ENCODE data around the gene TMEM30B. TPM values are rescaled to one million over a fixed set of nuclear protein-coding genes. Genes with fewer than 3 reads are reported as not detected.

Gene TMEM30B
- total and polyA plus RNA-seq, 5 donors from 2014 or later, result 2.1 to 4.8 (median 2.4) TPM

- no peak for DNase-seq
- peaks cover 52% of the 10 kb centered on the region for H3K27me3 Mint-ChIP-seq
- H3K9me3 Mint-ChIP-seq, result no peaks in the 10 kb centered on the region
- Histone ChIP-seq H3K36me3 (ENCODE audit: control insufficient read depth, insufficient read depth, low read length) (no peaks in the 10 kb centered on the region), H3K27me3 (ENCODE audit: control insufficient read depth, insufficient read depth, low read length) (peaks cover 7% of the 10 kb centered on the region), H3K4me3 (ENCODE audit: low read depth, low read length) (no peak overlapping the region), H3K4me1 (ENCODE audit: control insufficient read depth, insufficient read depth, low read length, poor library complexity, severe bottlenecking) (no peaks in the 10 kb centered on the region), H3K27ac (ENCODE audit: insufficient read depth, low read length, poor library complexity, severe bottlenecking) (no peak overlapping the region), H3K9me3 (ENCODE audit: control insufficient read depth in 2 of 2, low read length in 2 of 2) (no peaks in the 10 kb centered on the region)
- no peak for ATAC-seq (ENCODE audit: low read depth in 2 of 2)
- no peaks in the 10 kb centered on the region for H3K4me1 Mint-ChIP-seq
- H3K27ac Mint-ChIP-seq, result no peak overlapping the region
- H3K4me3 Mint-ChIP-seq, result no peak overlapping the region
- no peaks in the 10 kb centered on the region for H3K36me3 Mint-ChIP-seq
Measured at GRCh38 chr14:61264010-61264571, 17.0 kb downstream of the TMEM30B start.

GRCh38 chr14:61262082-61262481 lies 19.1 kb downstream of the TMEM30B start:
- H3K9me3 Mint-ChIP-seq, result no peaks in the 10 kb centered on the region
- no peak overlapping the region for H3K4me3 ChIP-seq (ENCODE audit: low read depth, low read length)
- ATAC-seq (ENCODE audit: low read depth in 2 of 2) (no peak), DNase-seq (no peak)
- H3K4me1 ChIP-seq (ENCODE audit: control insufficient read depth, insufficient read depth, low read length, poor library complexity, severe bottlenecking), result no peaks in the 10 kb centered on the region
- no peaks in the 10 kb centered on the region for H3K36me3 Mint-ChIP-seq
- peaks cover 52% of the 10 kb centered on the region for H3K27me3 Mint-ChIP-seq
- H3K4me1 Mint-ChIP-seq, result no peaks in the 10 kb centered on the region
- peaks cover 12% of the 10 kb centered on the region for H3K27me3 ChIP-seq (ENCODE audit: control insufficient read depth, insufficient read depth, low read length)
- no peak overlapping the region for H3K27ac ChIP-seq (ENCODE audit: insufficient read depth, low read length, poor library complexity, severe bottlenecking)
- H3K27ac Mint-ChIP-seq, result no peak overlapping the region
- no peaks in the 10 kb centered on the region for H3K9me3 ChIP-seq (ENCODE audit: control insufficient read depth in 2 of 2, low read length in 2 of 2)
- no peaks in the 10 kb centered on the region for H3K36me3 ChIP-seq (ENCODE audit: control insufficient read depth, insufficient read depth, low read length)
- H3K4me3 Mint-ChIP-seq, result no peak overlapping the region

- H3K27ac ChIP-seq (ENCODE audit: insufficient read depth, low read length, poor library complexity, severe bottlenecking), result no peak overlapping the region
- no peak overlapping the region for H3K27ac Mint-ChIP-seq
- H3K36me3 Mint-ChIP-seq, result no peaks in the 10 kb centered on the region
- no peaks in the 10 kb centered on the region for H3K36me3 ChIP-seq (ENCODE audit: control insufficient read depth, insufficient read depth, low read length)
- H3K9me3 ChIP-seq (ENCODE audit: control insufficient read depth in 2 of 2, low read length in 2 of 2), result no peaks in the 10 kb centered on the region
- ATAC-seq (ENCODE audit: low read depth in 2 of 2) (no peak), DNase-seq (no peak)
- no peaks in the 10 kb centered on the region for H3K4me1 Mint-ChIP-seq
- peaks cover 12% of the 10 kb centered on the region for H3K27me3 ChIP-seq (ENCODE audit: control insufficient read depth, insufficient read depth, low read length)
- H3K4me3 ChIP-seq (ENCODE audit: low read depth, low read length), result no peak overlapping the region
- no peaks in the 10 kb centered on the region for H3K4me1 ChIP-seq (ENCODE audit: control insufficient read depth, insufficient read depth, low read length, poor library complexity, severe bottlenecking)
- H3K27me3 Mint-ChIP-seq, result peaks cover 54% of the 10 kb centered on the region
- no peaks in the 10 kb centered on the region for H3K9me3 Mint-ChIP-seq
- no peak overlapping the region for H3K4me3 Mint-ChIP-seq
Measured at GRCh38 chr14:61260939-61261776, 20.0 kb downstream of the TMEM30B start.

- Histone ChIP-seq H3K4me3 (ENCODE audit: low read depth, low read length) (no peak overlapping the region), H3K36me3 (ENCODE audit: control insufficient read depth, insufficient read depth, low read length) (no peaks in the 10 kb centered on the region), H3K4me1 (ENCODE audit: control insufficient read depth, insufficient read depth, low read length, poor library complexity, severe bottlenecking) (no peaks in the 10 kb centered on the region), H3K27me3 (ENCODE audit: control insufficient read depth, insufficient read depth, low read length) (peaks cover 22% of the 10 kb centered on the region), H3K9me3 (ENCODE audit: control insufficient read depth in 2 of 2, low read length in 2 of 2) (no peaks in the 10 kb centered on the region), H3K27ac (ENCODE audit: insufficient read depth, low read length, poor library complexity, severe bottlenecking) (no peak overlapping the region)
- Mint-ChIP-seq H3K36me3 (no peaks in the 10 kb centered on the region), H3K27ac (no peak overlapping the region), H3K9me3 (no peaks in the 10 kb centered on the region), H3K27me3 (peaks cover 37% of the 10 kb centered on the region), H3K4me3 (no peak overlapping the region), H3K4me1 (no peaks in the 10 kb centered on the region)
- DNase-seq (no peak), ATAC-seq (ENCODE audit: low read depth in 2 of 2) (no peak)
Measured at GRCh38 chr14:61258985-61259384, 22.2 kb downstream of the TMEM30B start.

GRCh38 chr14:61257469-61258057 lies 23.6 kb downstream of the TMEM30B start:
- H3K27me3 Mint-ChIP-seq, result peaks cover 24% of the 10 kb centered on the region
- no peak overlapping the region for H3K27ac Mint-ChIP-seq
- no peak overlapping the region for H3K4me3 Mint-ChIP-seq
- H3K9me3 Mint-ChIP-seq, result no peaks in the 10 kb centered on the region
- peaks cover 26% of the 10 kb centered on the region for H3K27me3 ChIP-seq (ENCODE audit: control insufficient read depth, insufficient read depth, low read length)
- peaks cover 0 to 3% (median 0%) of the 10 kb centered on the region in 4 donors for H3K4me1 Mint-ChIP-seq
- no peak overlapping the region for H3K4me3 ChIP-seq (ENCODE audit: low read depth, low read length)
- H3K27ac ChIP-seq (ENCODE audit: insufficient read depth, low read length, poor library complexity, severe bottlenecking), result no peak overlapping the region
- H3K9me3 ChIP-seq (ENCODE audit: control insufficient read depth in 2 of 2, low read length in 2 of 2), result no peaks in the 10 kb centered on the region
- no peaks in the 10 kb centered on the region for H3K36me3 ChIP-seq (ENCODE audit: control insufficient read depth, insufficient read depth, low read length)
- no peak for ATAC-seq (ENCODE audit: low read depth in 2 of 2)
- H3K4me1 ChIP-seq (ENCODE audit: control insufficient read depth, insufficient read depth, low read length, poor library complexity, severe bottlenecking), result no peaks in the 10 kb centered on the region
- H3K36me3 Mint-ChIP-seq, result no peaks in the 10 kb centered on the region
- no peak for DNase-seq

GRCh38 chr14:61256826-61257468 lies 24.2 kb downstream of the TMEM30B start:
- H3K4me1 ChIP-seq (ENCODE audit: control insufficient read depth, insufficient read depth, low read length, poor library complexity, severe bottlenecking), result no peaks in the 10 kb centered on the region
- H3K27me3 Mint-ChIP-seq, result peaks cover 24% of the 10 kb centered on the region
- DNase-seq (no peak), ATAC-seq (ENCODE audit: low read depth in 2 of 2) (no peak)
- peaks cover 0 to 3% (median 0%) of the 10 kb centered on the region in 4 donors for H3K4me1 Mint-ChIP-seq
- no peak overlapping the region for H3K27ac Mint-ChIP-seq
- no peaks in the 10 kb centered on the region for H3K36me3 ChIP-seq (ENCODE audit: control insufficient read depth, insufficient read depth, low read length)
- no peaks in the 10 kb centered on the region for H3K9me3 ChIP-seq (ENCODE audit: control insufficient read depth in 2 of 2, low read length in 2 of 2)
- H3K27ac ChIP-seq (ENCODE audit: insufficient read depth, low read length, poor library complexity, severe bottlenecking), result no peak overlapping the region
- H3K4me3 ChIP-seq (ENCODE audit: low read depth, low read length), result no peak overlapping the region
- no peaks in the 10 kb centered on the region for H3K36me3 Mint-ChIP-seq
- no peaks in the 10 kb centered on the region for H3K9me3 Mint-ChIP-seq
- no peak overlapping the region for H3K4me3 Mint-ChIP-seq
- H3K27me3 ChIP-seq (ENCODE audit: control insufficient read depth, insufficient read depth, low read length), result peaks cover 26% of the 10 kb centered on the region

GRCh38 chr14:61255968-61256367 lies 25.2 kb downstream of the TMEM30B start:
- no peaks in the 10 kb centered on the region for H3K36me3 Mint-ChIP-seq
- H3K27ac Mint-ChIP-seq, result no peak overlapping the region

More at GRCh38 chr14:61255968-61256367, 25.2 kb downstream of the TMEM30B start:
- Histone ChIP-seq H3K36me3 (ENCODE audit: control insufficient read depth, insufficient read depth, low read length) (no peaks in the 10 kb centered on the region), H3K27me3 (ENCODE audit: control insufficient read depth, insufficient read depth, low read length) (peaks cover 21% of the 10 kb centered on the region), H3K4me3 (ENCODE audit: low read depth, low read length) (no peak overlapping the region), H3K9me3 (ENCODE audit: control insufficient read depth in 2 of 2, low read length in 2 of 2) (no peaks in the 10 kb centered on the region), H3K4me1 (ENCODE audit: control insufficient read depth, insufficient read depth, low read length, poor library complexity, severe bottlenecking) (no peaks in the 10 kb centered on the region), H3K27ac (ENCODE audit: insufficient read depth, low read length, poor library complexity, severe bottlenecking) (no peak overlapping the region)
- Mint-ChIP-seq H3K4me3 (no peak overlapping the region), H3K4me1 (peaks cover 0 to 3% (median 0%) of the 10 kb centered on the region in 4 donors), H3K27me3 (peaks cover 25% of the 10 kb centered on the region), H3K9me3 (no peaks in the 10 kb centered on the region)
- ATAC-seq (ENCODE audit: low read depth in 2 of 2) (no peak), DNase-seq (no peak)

All from CD4-positive, CD25-positive, alpha-beta regulatory T cell (primary cell).